GM19463 (cell line): ENCODE data around the gene PKP1.
"Not testable (repeated sequence)": the region's sequence is repeated elsewhere in the genome, so short reads cannot be mapped to it uniquely, and the experiment has no call there.

ENCODE experiments used
- ATAC-seq: cut with Tn5 transposase; IDR thresholded peaks from one replicate; pipeline ENCODE4 v1.9.1; 2021; ENCODE audit warnings: mild to moderate bottlenecking, moderate library complexity; ENCODE audit not compliant: unreplicated experiment

The PKP1 gene, protein sequence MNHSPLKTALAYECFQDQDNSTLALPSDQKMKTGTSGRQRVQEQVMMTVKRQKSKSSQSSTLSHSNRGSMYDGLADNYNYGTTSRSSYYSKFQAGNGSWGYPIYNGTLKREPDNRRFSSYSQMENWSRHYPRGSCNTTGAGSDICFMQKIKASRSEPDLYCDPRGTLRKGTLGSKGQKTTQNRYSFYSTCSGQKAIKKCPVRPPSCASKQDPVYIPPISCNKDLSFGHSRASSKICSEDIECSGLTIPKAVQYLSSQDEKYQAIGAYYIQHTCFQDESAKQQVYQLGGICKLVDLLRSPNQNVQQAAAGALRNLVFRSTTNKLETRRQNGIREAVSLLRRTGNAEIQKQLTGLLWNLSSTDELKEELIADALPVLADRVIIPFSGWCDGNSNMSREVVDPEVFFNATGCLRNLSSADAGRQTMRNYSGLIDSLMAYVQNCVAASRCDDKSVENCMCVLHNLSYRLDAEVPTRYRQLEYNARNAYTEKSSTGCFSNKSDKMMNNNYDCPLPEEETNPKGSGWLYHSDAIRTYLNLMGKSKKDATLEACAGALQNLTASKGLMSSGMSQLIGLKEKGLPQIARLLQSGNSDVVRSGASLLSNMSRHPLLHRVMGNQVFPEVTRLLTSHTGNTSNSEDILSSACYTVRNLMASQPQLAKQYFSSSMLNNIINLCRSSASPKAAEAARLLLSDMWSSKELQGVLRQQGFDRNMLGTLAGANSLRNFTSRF

DNA sequence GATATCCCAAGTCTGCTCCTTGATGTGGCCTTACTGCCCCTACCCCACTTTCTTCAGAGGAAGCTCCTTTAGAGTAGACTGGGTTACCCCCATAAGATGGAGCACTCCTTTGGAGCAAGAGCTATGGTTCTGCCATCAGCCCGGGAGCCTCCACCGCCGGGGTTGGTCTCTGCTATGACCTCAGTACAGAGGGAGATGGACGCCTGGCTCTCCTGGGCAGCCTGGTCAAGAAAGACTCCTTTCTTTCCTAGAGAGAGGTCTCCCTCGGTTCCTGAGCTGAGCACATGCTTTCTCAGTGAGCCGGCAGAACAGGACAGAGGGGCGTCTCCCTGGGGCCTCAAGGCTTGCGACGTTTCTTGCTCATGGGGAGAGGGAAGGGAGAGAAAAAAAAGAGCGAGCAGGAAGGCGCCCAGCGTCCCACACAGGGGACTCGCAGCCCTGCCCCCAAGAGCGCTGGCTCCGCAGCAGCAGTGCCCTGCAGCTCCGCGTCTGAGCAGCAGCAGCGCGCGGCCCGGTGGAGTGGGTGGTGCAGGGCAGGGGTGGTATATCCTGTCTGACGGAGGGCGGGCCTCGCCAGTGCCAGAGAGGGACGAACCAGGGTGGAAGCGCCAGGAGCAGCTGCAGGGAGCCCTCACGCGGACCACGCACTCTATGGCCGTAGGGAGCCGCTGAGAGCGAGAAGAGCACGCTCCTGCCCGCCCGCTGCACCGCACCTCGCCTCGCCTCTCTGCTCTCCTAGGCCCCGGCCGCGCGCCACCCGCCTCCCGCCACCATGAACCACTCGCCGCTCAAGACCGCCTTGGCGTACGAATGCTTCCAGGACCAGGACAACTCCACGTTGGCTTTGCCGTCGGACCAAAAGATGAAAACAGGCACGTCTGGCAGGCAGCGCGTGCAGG lies at the start of gene PKP1:
Gene PKP1 (plus strand): TSS at position 576 of the 899 bp plus-strand sequence. CDS start 197 bp downstream, at position 773.
- no peak for ATAC-seq

DNA sequence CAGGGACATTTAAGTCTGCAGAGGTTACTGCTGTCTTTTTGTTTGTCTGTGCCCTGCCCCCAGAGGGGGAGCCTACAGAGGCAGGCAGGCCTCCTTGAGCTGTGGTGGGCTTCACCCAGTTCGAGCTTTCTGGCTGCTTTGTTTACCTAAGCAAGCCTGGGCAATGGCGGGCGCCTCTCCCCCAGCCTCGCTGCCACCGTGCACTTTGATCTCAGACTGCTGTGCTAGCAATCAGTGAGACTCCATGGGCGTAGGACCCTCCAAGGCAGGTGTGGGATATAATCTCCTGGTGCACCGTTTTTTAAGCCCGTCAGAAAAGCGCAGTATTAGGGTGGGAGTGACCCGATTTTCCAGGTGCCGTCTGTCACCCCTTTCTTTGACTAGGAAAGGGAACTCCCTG lies 43.7 kb upstream of the PKP1 start:
- ATAC-seq, result not testable (repeated sequence)

DNA sequence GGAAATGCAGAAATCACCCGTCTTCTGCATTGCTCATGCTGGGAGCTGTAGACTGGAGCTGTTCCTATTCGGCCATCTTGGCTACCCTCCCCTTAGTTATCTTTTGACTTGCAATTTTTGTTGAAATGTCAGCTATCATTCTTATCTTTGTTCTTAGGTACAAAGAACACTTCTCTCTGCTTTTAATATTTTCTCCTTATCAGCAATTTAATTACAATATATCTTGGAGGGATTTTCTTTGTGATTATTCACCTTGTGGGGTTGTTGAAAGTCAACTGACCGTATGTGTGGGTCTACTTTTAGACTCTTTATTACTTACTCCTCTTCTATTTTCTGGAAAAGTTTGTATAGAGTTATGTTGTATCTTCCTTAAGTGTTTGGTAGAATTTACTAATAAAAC lies 43.1 kb upstream of the PKP1 start:
- ATAC-seq, result no peak

DNA sequence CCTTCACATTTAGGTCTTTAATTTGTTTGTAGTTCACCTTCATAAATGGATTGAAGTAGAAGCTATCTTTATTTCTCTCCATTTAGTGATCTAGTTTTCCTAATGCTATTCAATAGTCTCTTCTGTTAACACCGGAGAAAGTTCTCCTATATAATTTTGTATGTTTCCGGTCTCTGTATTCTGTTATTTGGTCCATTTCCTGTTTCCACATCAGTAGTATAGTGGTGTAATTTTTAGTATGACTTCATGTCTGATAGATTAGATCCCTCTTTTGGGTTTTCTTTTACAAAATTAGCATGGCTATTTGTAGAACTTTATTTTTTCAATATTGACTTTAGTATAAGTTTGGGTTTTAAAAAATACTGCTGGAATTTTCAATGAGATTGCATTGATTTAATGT lies 41.6 kb upstream of the PKP1 start:
- no peak for ATAC-seq

DNA sequence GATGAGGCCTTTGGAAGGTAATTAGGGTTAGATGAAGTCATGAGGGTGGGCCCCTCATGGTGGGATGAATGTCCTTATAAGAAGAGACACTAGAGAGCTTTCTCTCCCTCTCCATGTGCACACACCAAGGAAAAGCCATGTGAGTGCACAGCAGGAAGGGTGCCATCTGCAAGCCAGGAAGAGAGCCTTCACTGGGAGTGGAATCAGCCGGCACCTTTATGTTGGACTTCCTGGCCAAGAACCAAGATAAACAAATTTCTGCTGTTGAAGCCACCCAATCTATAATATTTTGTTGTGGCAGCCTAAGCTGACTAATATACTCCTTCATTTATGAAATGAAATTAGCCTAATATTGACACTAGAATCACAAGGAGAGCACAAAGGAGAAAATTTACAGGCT lies 38.2 kb upstream of the PKP1 start:
- no peak for ATAC-seq

DNA sequence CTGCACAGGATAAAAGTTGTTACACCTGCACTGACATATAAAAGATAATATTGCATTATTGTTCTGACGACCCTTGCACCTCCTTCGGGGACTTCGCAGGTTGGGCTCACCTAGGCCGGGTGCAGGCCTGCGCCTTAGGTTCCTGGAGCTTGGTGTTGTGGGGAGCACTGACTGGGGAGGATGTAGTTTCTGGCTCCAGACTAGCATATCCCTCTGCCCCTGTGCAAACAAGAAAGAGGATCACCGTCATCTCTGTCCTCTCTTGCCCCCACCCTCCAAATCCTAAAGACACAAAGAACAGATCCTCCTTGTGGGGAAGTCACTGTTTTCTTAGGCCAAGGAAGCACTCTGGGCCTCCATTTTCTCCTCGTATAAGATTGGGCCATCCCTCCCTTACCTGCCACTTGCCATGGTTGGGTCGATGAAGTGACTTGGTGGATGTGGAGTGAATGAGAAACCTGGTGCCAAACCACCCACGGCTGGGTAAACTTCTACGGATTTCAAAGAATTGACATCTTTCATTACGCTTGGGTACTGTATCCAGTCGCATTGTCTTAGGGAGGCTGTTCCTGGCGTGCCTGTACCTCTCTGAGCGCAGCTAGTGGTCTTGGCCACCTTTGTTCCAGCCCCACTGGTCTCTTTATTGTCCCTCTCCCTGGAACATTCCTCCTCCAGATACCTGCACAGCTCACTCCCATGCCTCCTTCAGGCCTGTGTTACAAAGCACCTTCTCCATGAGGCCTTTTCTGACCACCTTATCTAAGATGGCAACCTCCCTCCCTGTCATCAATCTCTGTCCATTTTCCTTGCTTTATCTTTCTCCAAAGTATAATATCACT lies 34.4 kb upstream of the PKP1 start:
- ATAC-seq, result no peak

DNA sequence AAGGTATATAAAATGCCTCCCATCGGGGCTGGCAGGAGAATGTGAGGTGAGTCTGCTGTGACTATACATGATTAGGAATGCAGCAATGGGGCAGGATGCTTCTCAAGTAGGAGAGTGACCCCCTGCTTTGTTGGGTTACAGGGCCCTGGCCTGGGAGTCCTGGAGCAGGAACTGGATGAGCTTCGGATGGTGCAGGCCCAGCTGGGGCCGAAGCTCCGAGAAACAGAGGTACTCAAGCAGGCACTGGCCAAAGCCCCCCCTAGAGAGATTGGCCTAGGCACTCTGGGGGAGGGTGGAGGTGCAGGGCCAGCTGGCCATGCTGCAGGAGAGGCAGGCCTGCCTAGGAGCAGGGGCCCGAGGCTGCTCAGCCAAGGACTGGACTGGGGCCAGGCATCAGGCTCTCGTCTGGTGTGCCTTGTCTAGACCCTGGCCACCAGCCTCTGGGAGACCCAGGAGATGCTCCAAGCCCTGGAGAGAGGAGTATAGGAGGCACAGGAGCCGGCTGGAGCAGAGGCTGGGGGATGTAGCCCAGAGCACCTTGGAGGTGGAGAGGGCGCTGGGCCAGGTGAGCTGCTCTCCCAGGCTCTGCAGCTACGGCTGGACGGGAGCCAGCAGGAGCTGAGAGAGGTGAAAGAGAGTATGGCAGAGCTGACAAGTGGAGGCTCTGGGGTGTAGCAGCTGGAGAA lies 32.8 kb upstream of the PKP1 start:
- no peak for ATAC-seq

DNA sequence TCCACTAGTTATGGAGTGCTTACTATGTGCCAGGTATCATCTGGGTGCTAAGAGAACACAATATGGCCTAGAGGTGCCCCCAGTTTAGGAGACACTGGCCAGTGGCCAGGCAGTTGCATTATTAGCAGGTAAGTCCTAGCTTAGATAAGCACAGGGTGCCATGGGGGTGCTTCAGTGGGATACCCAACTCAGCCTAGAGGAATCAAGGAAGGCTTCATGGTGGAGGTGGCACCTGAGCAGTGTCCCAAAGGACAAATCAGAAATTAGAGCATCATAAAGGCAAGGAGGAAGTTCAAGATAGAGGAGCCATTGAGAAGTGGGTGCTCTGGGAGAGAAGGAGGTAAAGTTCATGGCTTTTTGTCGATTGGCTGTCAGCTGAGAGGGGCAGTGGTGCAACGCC lies 31.9 kb upstream of the PKP1 start:
- no peak for ATAC-seq

DNA sequence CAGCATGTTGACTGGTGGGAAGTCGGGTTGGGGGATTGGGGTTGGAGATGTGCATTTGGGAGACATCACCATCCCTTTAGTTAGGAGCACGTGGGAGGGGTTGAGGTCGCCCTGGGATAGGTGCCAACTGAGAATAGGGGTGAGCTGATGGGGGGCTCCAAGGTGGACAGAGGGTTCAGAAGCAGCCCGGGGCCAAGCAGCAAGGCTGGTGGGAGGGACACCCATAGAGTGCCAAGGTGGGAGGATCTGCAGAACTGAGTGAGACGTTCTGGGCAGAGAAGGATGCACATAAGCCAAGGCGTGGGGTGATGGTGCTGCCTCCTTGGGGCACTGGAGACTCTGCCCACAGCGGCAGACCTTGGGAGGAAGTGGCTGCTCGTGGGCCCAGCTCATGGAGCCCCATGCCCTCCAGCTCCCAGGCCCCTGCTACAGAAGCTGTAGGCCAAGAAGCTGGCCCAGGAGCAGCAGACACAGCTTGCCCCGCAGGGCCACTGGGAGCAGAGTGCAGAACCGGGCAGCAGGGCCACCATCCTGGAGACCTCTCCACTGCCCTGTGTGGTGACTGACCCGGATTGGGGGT lies 31.4 kb upstream of the PKP1 start:
- no peak for ATAC-seq

DNA sequence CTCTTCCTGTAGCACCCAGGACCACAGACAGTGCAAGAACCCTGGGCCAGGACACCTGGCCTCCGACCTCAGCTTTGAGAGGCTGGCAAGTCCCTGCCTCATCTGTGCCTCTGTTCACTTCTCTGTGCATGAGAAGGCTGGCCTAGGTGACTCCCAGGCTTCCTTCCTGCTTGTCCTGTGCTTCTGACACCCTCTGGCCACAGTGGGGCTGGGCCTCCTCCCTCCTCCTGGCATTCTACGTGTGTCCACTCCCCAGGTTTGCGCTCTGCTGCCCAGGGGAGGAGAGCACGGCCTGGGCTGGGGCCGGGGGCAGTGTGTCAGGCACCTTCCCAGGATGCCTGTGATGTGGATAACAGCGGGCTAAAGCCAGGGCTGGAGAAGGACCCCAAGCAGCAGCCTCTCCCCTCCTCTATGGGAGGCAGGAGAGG lies 30.3 kb upstream of the PKP1 start:
- no peak for ATAC-seq

DNA sequence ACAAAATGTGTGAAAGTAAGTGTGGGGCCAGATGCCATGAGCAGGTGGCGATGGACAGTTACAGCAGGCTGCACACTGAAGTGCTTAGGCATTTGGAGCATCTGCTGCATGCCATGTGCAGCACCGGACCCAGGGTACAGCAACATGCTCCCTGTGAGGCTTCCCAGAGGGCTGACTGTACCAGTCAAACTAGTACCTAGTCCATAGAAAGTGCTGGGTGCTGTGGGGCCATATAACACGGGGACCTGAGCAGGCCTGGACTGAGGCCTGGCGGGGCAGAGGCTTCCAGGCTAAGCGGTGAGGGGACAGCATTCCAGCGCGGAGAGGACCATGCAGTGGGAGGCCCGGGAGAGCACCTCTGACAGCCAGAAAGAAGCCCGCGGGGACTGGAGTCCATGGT lies 29.9 kb upstream of the PKP1 start:
- ATAC-seq, result no peak

DNA sequence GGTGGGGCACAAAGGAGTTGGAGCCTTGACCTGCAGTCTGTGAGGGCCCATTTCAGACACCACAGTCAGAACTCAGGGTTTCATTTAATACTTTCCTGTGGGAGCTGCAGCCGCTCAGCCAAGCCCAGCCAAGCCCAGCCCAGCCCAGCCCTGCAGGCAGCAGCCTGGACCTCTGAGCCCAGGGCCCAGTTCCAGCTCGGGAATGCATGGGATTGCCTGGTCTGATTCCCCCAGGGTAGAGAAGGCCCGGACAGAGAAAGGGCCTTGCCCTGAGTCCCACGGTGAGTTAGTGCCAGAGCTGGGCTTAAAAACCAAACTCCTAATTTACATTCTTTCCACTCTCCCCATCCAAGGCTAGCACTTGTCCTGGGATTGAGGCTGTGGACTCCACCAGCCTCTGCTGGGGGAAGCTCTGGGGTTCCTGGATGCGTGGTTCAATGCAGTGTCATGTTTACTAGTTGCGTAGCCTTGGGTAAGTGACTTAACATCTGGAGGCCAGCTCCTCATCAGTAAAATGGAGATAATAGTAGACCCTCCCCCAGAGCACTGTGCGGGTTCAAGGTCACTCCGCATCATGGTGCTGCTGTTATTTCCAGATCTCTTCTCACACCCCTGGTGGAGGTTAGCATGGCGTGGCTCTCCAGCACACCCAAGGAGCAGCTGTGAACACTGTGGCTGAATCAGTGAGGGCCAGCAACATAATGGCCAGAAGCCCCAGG lies 29.2 kb upstream of the PKP1 start:
- ATAC-seq, result no peak

DNA sequence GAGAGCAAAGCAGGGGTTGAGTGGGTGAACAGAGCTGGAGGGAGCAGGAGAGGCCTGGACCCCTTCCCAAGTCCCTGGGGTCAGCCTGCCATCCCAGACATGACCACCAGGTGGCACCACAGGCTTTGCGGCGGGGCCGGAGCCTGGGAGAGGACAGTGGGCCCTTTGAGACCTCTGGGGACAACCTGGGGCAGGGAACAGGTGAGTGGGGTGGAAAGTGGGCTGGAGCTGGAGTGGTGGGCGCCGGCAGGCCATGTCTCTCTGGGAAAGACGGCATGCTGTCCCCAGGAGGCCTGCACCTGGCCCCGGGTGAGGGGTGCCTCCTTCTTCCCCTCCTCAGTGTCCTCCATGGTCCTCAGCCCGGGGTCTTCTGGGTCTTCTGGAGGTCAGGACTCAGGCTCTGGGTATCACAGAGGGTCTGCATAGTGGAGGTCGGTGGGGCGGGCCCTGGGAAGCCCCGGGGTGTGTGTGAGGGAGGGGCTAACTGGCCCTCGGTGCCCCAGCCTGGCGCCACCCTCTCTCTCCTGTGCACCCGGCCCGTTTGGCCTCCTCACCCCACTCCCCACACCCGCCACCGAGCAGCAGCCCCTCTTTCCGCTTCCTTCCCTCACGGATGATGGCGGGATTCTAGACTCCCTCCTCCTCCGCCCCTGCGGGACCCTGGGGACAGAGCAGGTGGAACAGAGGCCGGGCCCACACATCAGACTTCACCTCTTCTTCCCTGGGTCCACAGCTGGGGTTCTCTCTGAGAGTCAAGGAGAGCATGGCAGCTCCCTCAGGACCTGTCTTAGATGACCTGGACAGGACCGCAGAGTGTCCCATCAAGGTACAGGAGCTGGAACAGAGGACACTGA lies 28.5 kb upstream of the PKP1 start:
- ATAC-seq, result no peak

DNA sequence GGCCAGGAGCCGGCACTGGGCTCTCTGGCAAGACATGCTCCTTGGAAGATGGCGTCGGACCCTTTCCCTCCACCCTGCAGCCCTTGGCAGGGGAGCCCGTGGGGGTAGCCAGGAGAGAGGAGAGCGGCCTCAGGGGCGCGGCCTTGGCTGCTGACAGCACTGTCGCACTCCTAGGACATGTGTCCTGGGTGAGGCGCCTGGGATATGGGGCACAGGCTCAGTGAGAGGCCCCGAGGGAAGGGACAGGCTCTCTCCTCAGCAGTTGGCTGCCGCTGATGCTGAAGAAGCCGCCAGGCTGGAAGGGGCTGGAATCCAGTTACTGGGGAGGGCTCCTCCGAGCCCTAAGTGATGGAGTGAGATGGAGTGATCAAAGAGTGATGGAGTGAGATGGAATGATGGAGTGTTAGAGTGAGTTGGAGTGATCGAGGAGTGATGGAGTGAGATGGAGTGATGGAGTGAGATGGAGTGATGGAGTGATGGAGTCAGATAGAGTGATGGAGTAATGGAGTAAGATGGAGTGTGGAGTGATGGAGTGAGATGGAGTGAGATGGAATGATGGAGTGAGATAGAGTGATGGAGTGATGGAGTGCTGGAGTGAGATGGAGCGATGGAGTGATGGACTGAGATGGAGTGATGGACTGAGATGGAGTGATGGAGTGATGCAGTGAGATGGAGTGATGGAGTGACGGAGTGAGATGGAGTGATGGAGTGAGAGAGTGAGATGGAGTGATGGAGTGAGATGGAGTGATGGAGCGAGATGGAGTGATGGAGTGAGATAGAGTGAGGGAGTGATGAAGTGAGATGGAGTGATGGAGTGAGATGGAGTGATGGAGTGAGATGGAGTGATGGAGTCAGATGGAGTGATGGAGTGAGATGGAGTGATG lies 27.6 kb upstream of the PKP1 start:
- ATAC-seq, result no peak

DNA sequence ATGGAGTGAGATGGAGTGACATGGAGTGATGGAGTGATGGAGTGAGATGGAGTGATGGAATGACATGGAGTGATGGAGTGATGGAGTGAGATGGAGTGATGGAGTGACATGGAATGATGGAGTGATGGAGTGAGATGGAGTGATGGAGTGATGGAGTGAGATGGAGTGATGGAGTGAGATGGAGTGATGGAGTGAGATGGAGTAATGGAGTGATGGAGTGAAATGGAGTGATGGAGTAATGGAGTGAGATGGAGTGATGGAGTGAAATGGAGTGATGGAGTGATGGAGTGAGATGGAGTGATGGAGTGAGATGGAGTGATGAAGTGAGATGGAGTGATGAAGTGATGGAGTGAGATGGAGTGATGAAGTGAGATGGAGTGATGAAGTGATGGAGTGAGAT lies 25.2 kb upstream of the PKP1 start:
- ATAC-seq, result not testable (repeated sequence)

DNA sequence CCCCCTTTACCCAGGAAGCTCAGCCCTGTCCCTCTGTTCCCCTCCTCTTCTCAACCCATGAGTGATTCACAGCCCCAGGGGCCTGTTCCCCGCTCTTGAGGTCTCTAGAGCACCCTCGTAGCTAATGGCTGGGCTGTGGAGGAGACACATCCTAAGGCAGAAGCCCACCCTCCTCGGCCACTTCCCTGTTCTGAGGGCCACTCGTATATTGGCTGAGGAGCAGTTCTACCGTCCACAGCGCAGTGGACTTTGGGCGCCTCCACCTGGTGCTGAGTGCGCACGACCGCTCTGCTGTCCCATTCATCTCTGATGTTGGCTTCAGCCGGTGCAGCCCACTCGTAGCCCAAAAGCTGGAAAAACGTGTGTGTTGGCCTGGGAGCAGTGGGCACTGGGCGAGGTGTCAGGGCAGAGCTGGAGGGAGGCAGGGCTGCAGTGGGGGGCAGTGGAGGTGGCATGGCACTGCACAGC lies 24.5 kb upstream of the PKP1 start:
- ATAC-seq, result no peak
